Left lung (tissue), 10 donors: Measurements from ENCODE around the gene BUD23. TPM values are rescaled to one million over a fixed set of nuclear protein-coding genes. Genes with fewer than 3 reads are reported as not detected.

Experiments used
- ATAC-seq: fragments of 200-7000 bp; cut with Tn5 transposase; one replicate; pipeline ENCODE4 v1.9.1; 2020; ENCODE audit warnings: moderate library complexity
- DNase-seq, 4 donors: peaks; one replicate each; pipeline ENCODE4 v3.0.0-alpha.2; 2013 to 2020
- H3K27ac ChIP-seq, 2 donors: fragments of 200-600 bp; sonication (generic) in 1 of 2; one replicate each; pipeline versions ENCODE4 v1.5.0 to v1.8.0; 2020 to 2021
- H3K27me3 ChIP-seq, 2 donors: fragments of 200-600 bp; sonication (generic) in 1 of 2; one replicate each; pipeline versions ENCODE4 v1.5.0 to v1.8.0; 2020 to 2021
- H3K36me3 ChIP-seq, 2 donors: fragments of 200-600 bp; sonication (generic) in 1 of 2; one replicate each; pipeline versions ENCODE4 v1.5.0 to v1.8.0; 2020 to 2021
- H3K4me1 ChIP-seq, 2 donors: fragments of 200-600 bp; one replicate each; pipeline ENCODE4 v1.8.0; 2021
- H3K4me3 ChIP-seq, 2 donors: fragments of 200-600 bp; sonication (generic) in 1 of 2; one replicate each; pipeline versions ENCODE4 v1.5.0 to v1.8.0; 2020 to 2021; ENCODE audit warnings: mild to moderate bottlenecking in 1 of 2
- H3K9me3 ChIP-seq, 2 donors: fragments of 200-600 bp; sonication (generic) in 1 of 2; one replicate each; pipeline versions ENCODE4 v1.5.0 to v1.8.0; 2020 to 2021
- intact Hi-C, 2 donors: fragments of 100-400 bp; cut with DNase I; formaldehyde crosslinking; loops; one replicate each; pipeline versions ENCODE4 v1.11.2 to v1.14.2; 2022
- polyA plus RNA-seq, 6 donors: library from polyadenylated mRNA; unstranded; fragments of 120-200 nt; gene quantifications; one replicate each; pipeline ENCODE4 v1.2.1, GENCODE V29; 2013; ENCODE audit not compliant: insufficient read length in 6 of 6
- total RNA-seq, 2 donors: library from RNA; stranded (reverse); fragmentation: NEBNext Ultra II Directional; extraction: Animal tissue kit (Norgen Biotek cat#: 25700); gene quantifications; one replicate each; pipeline ENCODE4 v1.2.1, GENCODE V29; 2021
- TF ChIP-seq, protein P1 (sequence below), 2 donors: fragments of 200-600 bp; sonication (generic) in 1 of 2; IDR thresholded peaks; one replicate each; pipeline versions ENCODE4 v1.5.0 to v1.8.0; 2021; ENCODE audit warnings: antibody characterized with exemption in 2 of 2
- donor health status: DM: no; HTN: yes; CAD: no.
- donor health status: DM: no; HTN: no; CAD: no.

The BUD23 gene
- total and polyA plus RNA-seq, 8 donors: 44.6 to 95.0 (median 77.8) TPM

GRCh38 chr7:73668886-73669230, 14.5 kb upstream of the BUD23 start:
- Histone ChIP-seq H3K4me3 (peak overlapping the region; percentile 34 to 39), H3K27me3 (peaks cover 0 to 73% of the 10 kb centered on the region in 2 donors), H3K27ac (no peak overlapping the region), H3K9me3 (no peaks in the 10 kb centered on the region), H3K36me3 (no peaks in the 10 kb centered on the region), H3K4me1 (peaks cover 0 to 23% of the 10 kb centered on the region in 2 donors)
- DNase-seq (no peak), ATAC-seq (no peak)
- TF ChIP-seq, protein P1, sequence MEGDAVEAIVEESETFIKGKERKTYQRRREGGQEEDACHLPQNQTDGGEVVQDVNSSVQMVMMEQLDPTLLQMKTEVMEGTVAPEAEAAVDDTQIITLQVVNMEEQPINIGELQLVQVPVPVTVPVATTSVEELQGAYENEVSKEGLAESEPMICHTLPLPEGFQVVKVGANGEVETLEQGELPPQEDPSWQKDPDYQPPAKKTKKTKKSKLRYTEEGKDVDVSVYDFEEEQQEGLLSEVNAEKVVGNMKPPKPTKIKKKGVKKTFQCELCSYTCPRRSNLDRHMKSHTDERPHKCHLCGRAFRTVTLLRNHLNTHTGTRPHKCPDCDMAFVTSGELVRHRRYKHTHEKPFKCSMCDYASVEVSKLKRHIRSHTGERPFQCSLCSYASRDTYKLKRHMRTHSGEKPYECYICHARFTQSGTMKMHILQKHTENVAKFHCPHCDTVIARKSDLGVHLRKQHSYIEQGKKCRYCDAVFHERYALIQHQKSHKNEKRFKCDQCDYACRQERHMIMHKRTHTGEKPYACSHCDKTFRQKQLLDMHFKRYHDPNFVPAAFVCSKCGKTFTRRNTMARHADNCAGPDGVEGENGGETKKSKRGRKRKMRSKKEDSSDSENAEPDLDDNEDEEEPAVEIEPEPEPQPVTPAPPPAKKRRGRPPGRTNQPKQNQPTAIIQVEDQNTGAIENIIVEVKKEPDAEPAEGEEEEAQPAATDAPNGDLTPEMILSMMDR (IDR thresholded peaks at IDR 0.05): no peak
- intact Hi-C loops: no loop called here

GRCh38 chr7:73669288-73669701, 14.1 kb upstream of the BUD23 start:
- ATAC-seq: no peak
- DNase-seq: peak in 1 of 4 donors; percentile 73
- Histone ChIP-seq H3K4me3 (no peak overlapping the region), H3K4me1 (peaks cover 0 to 23% of the 10 kb centered on the region in 2 donors), H3K36me3 (no peaks in the 10 kb centered on the region), H3K9me3 (no peaks in the 10 kb centered on the region), H3K27ac (no peak overlapping the region), H3K27me3 (peaks cover 0 to 69% of the 10 kb centered on the region in 2 donors)
- TF ChIP-seq, protein P1 (IDR thresholded peaks at IDR 0.05): no peak
- intact Hi-C loops: no loop called here

GRCh38 chr7:73669858-73670385, 13.5 kb upstream of the BUD23 start:
- DNase-seq: peak in 1 of 4 donors; percentile 60
- intact Hi-C loops: no loop called here
- Histone ChIP-seq H3K27ac (no peak overlapping the region), H3K4me1 (peaks cover 0 to 23% of the 10 kb centered on the region in 2 donors), H3K9me3 (no peaks in the 10 kb centered on the region), H3K4me3 (no peak overlapping the region), H3K27me3 (peaks cover 0 to 63% of the 10 kb centered on the region in 2 donors), H3K36me3 (no peaks in the 10 kb centered on the region)
- TF ChIP-seq, protein P1 (IDR thresholded peaks at IDR 0.05): no peak
- no peak for ATAC-seq

DNA sequence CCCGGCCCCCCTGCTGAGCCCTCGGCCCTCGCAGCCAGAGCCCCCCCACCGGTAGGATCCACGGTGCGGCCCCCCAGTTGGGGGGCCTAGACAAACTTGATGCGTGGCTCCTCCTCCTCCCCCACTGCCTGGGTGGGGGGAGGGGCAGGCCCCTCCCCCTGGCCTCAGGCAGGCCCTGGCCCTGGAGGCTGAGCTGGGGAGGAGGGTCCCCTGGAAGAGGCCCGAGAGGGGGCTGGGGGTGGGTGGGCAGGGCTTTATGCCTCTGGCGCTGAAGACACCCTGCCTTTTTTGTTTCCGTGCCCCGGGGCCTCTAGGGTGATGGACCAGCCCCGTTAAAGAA, 12.1 kb upstream of the BUD23 start:
- intact Hi-C loops: no loop called here
- ATAC-seq (no peak), DNase-seq (no peak)
- H3K9me3 ChIP-seq: no peaks in the 10 kb centered on the region
- peaks cover 0 to 49% of the 10 kb centered on the region in 2 donors for H3K27me3 ChIP-seq
- H3K4me1 ChIP-seq: peaks cover 0 to 19% of the 10 kb centered on the region in 2 donors
- H3K36me3 ChIP-seq: no peaks in the 10 kb centered on the region
- H3K4me3 ChIP-seq: no peak overlapping the region
- no peak overlapping the region for H3K27ac ChIP-seq
- TF ChIP-seq, protein P1 (IDR thresholded peaks at IDR 0.05): no peak

- no peak overlapping the region for H3K4me3 ChIP-seq
- intact Hi-C loops: no loop called here
- TF ChIP-seq, protein P1 (IDR thresholded peaks at IDR 0.05): no peak
- H3K27ac ChIP-seq: no peak overlapping the region
- H3K27me3 ChIP-seq: peaks cover 0 to 42% of the 10 kb centered on the region in 2 donors
- ATAC-seq (no peak), DNase-seq (no peak)
- H3K36me3 ChIP-seq: no peaks in the 10 kb centered on the region
- no peaks in the 10 kb centered on the region for H3K9me3 ChIP-seq
- H3K4me1 ChIP-seq: peaks cover 0 to 19% of the 10 kb centered on the region in 2 donors
These were observed 11.4 kb upstream of the BUD23 start for GRCh38 chr7:73671857-73672445.
